Tibial nerve (tissue), 3 donors: ENCODE results near the gene RNF166.

ENCODE experiments used
- POLR2A ChIP-seq, 2 donors: fragments of 450-650 bp; IDR thresholded peaks; one replicate each; pipeline ENCODE4 v1.6.1; 2017; ENCODE audit warnings: antibody characterized with exemption in 2 of 2, mild to moderate bottlenecking in 2 of 2, moderate library complexity in 2 of 2
- TF ChIP-seq, protein P1 (sequence below), 5 experiments: fragments of 200-600 bp in 3 of 5; fragments of 450-650 bp in 2 of 5; sonication (generic) in 3 of 5; IDR thresholded peaks; one replicate each; pipeline ENCODE4 v1.5.1; 2016 to 2019; ENCODE audit warnings: antibody characterized with exemption in 5 of 5, mild to moderate bottlenecking in 3 of 5, moderate library complexity in 2 of 5

DNA sequence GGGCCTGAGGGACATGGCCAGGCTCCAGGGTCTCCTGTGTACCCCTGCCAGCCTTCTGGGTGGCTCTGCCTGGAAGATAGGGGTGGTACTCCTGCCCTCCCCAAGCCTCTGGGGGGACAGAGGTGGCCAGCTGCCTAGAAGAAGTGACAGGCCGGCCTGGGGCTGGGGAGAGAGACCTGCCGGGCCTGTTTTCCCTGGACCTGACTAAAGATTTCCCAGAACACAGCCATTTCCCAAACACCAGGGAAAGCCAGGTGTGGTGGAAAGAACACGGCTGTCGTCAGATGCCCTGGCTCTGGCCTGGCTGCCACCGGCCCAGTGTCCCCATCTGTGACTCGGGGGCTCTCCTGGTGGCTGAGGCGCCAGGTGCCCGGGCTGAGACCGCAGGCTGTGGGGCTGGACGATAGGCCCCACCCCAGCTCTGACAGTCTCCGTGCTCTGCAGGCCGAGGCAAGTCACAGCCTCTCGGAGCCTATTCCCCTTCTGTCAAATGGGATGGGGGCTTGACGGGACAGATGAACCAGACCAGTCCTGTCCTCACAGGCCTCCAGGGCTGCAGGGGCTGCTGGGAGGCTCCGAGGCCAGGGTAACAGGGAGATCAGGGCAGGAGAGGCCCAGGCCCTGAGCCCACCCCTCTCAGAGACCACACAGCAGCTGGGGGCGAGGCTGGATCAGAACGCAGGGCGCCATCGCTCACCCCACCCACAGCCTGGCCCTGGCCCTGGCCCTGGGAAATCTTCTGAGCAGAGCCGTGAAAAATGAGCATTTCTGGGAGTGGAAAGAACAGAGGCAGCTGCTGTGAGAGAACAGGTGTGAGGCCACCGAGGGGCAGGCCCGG, 33.1 kb upstream of the RNF166 start:
- TF ChIP-seq POLR2A (IDR thresholded peaks at IDR 0.05) = no peak
- TF ChIP-seq, protein P1, sequence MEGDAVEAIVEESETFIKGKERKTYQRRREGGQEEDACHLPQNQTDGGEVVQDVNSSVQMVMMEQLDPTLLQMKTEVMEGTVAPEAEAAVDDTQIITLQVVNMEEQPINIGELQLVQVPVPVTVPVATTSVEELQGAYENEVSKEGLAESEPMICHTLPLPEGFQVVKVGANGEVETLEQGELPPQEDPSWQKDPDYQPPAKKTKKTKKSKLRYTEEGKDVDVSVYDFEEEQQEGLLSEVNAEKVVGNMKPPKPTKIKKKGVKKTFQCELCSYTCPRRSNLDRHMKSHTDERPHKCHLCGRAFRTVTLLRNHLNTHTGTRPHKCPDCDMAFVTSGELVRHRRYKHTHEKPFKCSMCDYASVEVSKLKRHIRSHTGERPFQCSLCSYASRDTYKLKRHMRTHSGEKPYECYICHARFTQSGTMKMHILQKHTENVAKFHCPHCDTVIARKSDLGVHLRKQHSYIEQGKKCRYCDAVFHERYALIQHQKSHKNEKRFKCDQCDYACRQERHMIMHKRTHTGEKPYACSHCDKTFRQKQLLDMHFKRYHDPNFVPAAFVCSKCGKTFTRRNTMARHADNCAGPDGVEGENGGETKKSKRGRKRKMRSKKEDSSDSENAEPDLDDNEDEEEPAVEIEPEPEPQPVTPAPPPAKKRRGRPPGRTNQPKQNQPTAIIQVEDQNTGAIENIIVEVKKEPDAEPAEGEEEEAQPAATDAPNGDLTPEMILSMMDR (IDR thresholded peaks at IDR 0.05) = no peak
